HEK293 (cell line): ENCODE data around the gene ANTXR1.

Experiments used
- CTCF ChIA-PET: fragments of 350-600 bp; formaldehyde crosslinking; extraction: SDS; loops from one replicate; lab custom pipeline; 2021; ENCODE audit warnings: antibody characterized with exemption; lab: Yijun Ruan, JAX
- POLR2A ChIA-PET: fragments of 300-600 bp; formaldehyde crosslinking; extraction: SDS; loops from one replicate; lab custom pipeline; 2020; ENCODE audit warnings: antibody characterized with exemption, inconsistent platforms; lab: Yijun Ruan, JAX
- H3K27ac ChIP-seq: fragments of 200-500 bp; sonication (Bioruptor generic); 2 replicates; pipeline ENCODE4 v1.5.1; 2014; ENCODE audit warnings: low read depth, low read length, control low read depth, inconsistent platforms; ENCODE audit errors: extremely low read depth
- H3K36me3 ChIP-seq, 2 experiments: fragments of 200-500 bp in 1 of 2; sonication (Bioruptor generic) in 1 of 2; 1 replicate in 1 of 2; 2 replicates in 1 of 2; pipeline ENCODE4 v1.5.1; 2014 to 2017; ENCODE audit warnings: inconsistent platforms in 2 of 2, low read length in 2 of 2; ENCODE audit not compliant: control insufficient read depth in 2 of 2, insufficient read depth in 1 of 2
- H3K4me1 ChIP-seq: fragments of 200-500 bp; sonication (Bioruptor generic); 2 replicates; pipeline ENCODE4 v1.5.1; 2014; ENCODE audit warnings: mild to moderate bottlenecking, low read length, inconsistent platforms; ENCODE audit not compliant: control insufficient read depth, insufficient read depth
- H3K4me3 ChIP-seq: 2 replicates; pipeline ENCODE4 v1.5.1; 2011; ENCODE audit warnings: low read depth, mild to moderate bottlenecking, control low read depth, low read length, moderate library complexity
- H3K9me3 ChIP-seq: fragments of 200-500 bp; sonication (Bioruptor generic); 2 replicates; pipeline ENCODE4 v1.5.1; 2014; ENCODE audit warnings: low read depth, low read length, inconsistent platforms; ENCODE audit not compliant: control insufficient read depth, insufficient read depth
- GFI1B ChIP-seq: fragments of 450-650 bp; formaldehyde crosslinking; IDR thresholded peaks from 2 replicates; pipeline ENCODE4 v1.5.1; 2016; ENCODE audit warnings: missing biosample characterization, missing genetic modification characterization
- GLI4 ChIP-seq: fragments of 450-650 bp; formaldehyde crosslinking; IDR thresholded peaks from 2 replicates; pipeline ENCODE4 v1.5.1; 2016; ENCODE audit warnings: missing biosample characterization, missing genetic modification characterization
- PRDM10 ChIP-seq: fragments of 450-650 bp; formaldehyde crosslinking; IDR thresholded peaks from 2 replicates; pipeline ENCODE4 v1.5.1; 2016; ENCODE audit warnings: missing biosample characterization, missing genetic modification characterization
- RBAK ChIP-seq: fragments of 450-650 bp; formaldehyde crosslinking; IDR thresholded peaks from 2 replicates; pipeline ENCODE4 v1.5.1; 2016; ENCODE audit warnings: missing biosample characterization, missing genetic modification characterization
- SALL2 ChIP-seq: fragments of 450-650 bp; formaldehyde crosslinking; IDR thresholded peaks from 2 replicates; pipeline ENCODE4 v1.5.0; 2017; ENCODE audit warnings: missing biosample characterization, mild to moderate bottlenecking, missing genetic modification characterization, borderline replicate concordance
- SCRT2 ChIP-seq: fragments of 450-650 bp; formaldehyde crosslinking; IDR thresholded peaks from 2 replicates; pipeline ENCODE4 v1.5.1; 2016; ENCODE audit warnings: missing biosample characterization, missing genetic modification characterization
- SP3 ChIP-seq: fragments of 450-650 bp; formaldehyde crosslinking; IDR thresholded peaks from 2 replicates; pipeline ENCODE4 v1.5.1; 2016; ENCODE audit warnings: missing biosample characterization, missing genetic modification characterization
- TSHZ1 ChIP-seq: fragments of 450-650 bp; formaldehyde crosslinking; IDR thresholded peaks from 2 replicates; pipeline ENCODE4 v1.5.1; 2016; ENCODE audit warnings: missing biosample characterization, missing genetic modification characterization, borderline replicate concordance
- WT1 ChIP-seq: fragments of 450-650 bp; formaldehyde crosslinking; IDR thresholded peaks from 2 replicates; pipeline ENCODE4 v1.5.1; 2016; ENCODE audit warnings: missing biosample characterization, missing genetic modification characterization
- ZBTB6 ChIP-seq: fragments of 450-650 bp; formaldehyde crosslinking; IDR thresholded peaks from 2 replicates; pipeline ENCODE4 v1.5.1; 2017; ENCODE audit warnings: missing biosample characterization, missing genetic modification characterization
- ZNF169 ChIP-seq: fragments of 450-650 bp; formaldehyde crosslinking; IDR thresholded peaks from 2 replicates; pipeline ENCODE4 v1.5.1; 2016; ENCODE audit warnings: missing biosample characterization, missing genetic modification characterization
- ZNF2 ChIP-seq: fragments of 450-650 bp; formaldehyde crosslinking; IDR thresholded peaks from 2 replicates; pipeline ENCODE4 v1.5.1; 2016; ENCODE audit warnings: missing biosample characterization, missing genetic modification characterization
- ZNF302 ChIP-seq: fragments of 450-650 bp; formaldehyde crosslinking; IDR thresholded peaks from 2 replicates; pipeline ENCODE4 v1.5.1; 2016; ENCODE audit warnings: missing biosample characterization, missing genetic modification characterization, low read depth
- ZNF335 ChIP-seq: fragments of 450-650 bp; formaldehyde crosslinking; conservative IDR thresholded peaks from 2 replicates; pipeline ENCODE4 v1.5.1; 2016; ENCODE audit warnings: missing biosample characterization, missing genetic modification characterization
- ZNF529 ChIP-seq: fragments of 450-650 bp; formaldehyde crosslinking; IDR thresholded peaks from 2 replicates; pipeline ENCODE4 v1.5.1; 2017; ENCODE audit warnings: missing genetic modification characterization, missing biosample characterization; ENCODE audit not compliant: insufficient replicate concordance
- ZNF555 ChIP-seq: fragments of 450-650 bp; formaldehyde crosslinking; conservative IDR thresholded peaks from 2 replicates; pipeline ENCODE4 v1.5.1; 2017; ENCODE audit warnings: missing biosample characterization, mild to moderate bottlenecking, missing genetic modification characterization, inconsistent platforms
- ZNF580 ChIP-seq: fragments of 450-650 bp; formaldehyde crosslinking; IDR thresholded peaks from 2 replicates; pipeline ENCODE4 v1.5.1; 2016; ENCODE audit warnings: missing biosample characterization, missing genetic modification characterization
- ZNF621 ChIP-seq: fragments of 450-650 bp; formaldehyde crosslinking; IDR thresholded peaks from 2 replicates; pipeline ENCODE4 v1.5.1; 2017; ENCODE audit warnings: missing biosample characterization, missing genetic modification characterization
- ZNF660 ChIP-seq: fragments of 450-650 bp; IDR thresholded peaks from 2 replicates; pipeline ENCODE4 v1.5.1; 2018; ENCODE audit warnings: missing biosample characterization, mild to moderate bottlenecking, missing genetic modification characterization

Gene ANTXR1

GRCh38 chr2:69041214-69041613 is 28.2 kb downstream of the ANTXR1 start (continued):
- TF ChIP-seq ZBTB6, result no peak
- TF ChIP-seq, all 188 proteins: peak for 0

- Histone ChIP-seq H3K36me3 (peaks cover 6 to 41% of the 10 kb centered on the region in 2 experiments; a peak in 1 of 3 replicates), H3K4me1 (peaks cover 7% of the 10 kb centered on the region; the same call in 1 of the 2 replicates), H3K27ac (no peak overlapping the region), H3K4me3 (no peak overlapping the region), H3K9me3 (no peaks in the 10 kb centered on the region)
- ChIA-PET POLR2A (no interaction called here), CTCF (no interaction called here)
- TF ChIP-seq ZNF169 (tag by site-specific recombination), result no peak
- TF ChIP-seq ZNF529 (tag by site-specific recombination), result no peak
- TF ChIP-seq ZNF302 (tag by site-specific recombination), result no peak
- TF ChIP-seq SP3, result no peak
- no peak for TF ChIP-seq GFI1B
- no peak for TF ChIP-seq RBAK (tag by site-specific recombination)
- no peak for TF ChIP-seq ZNF2 (tag by site-specific recombination)
- TF ChIP-seq ZNF621 (tag by site-specific recombination), result no peak
- no peak for TF ChIP-seq ZNF555 (tag by site-specific recombination)
- TF ChIP-seq ZNF660 (tag by site-specific recombination), result no peak
- TF ChIP-seq ZNF580, result no peak
- TF ChIP-seq ZNF335 (tag by site-specific recombination), result no peak
- no peak for TF ChIP-seq PRDM10 (tag by site-specific recombination)
- TF ChIP-seq WT1 (tag by site-specific recombination), result no peak
- TF ChIP-seq TSHZ1 (tag by site-specific recombination), result no peak
- TF ChIP-seq SCRT2 (tag by site-specific recombination), result no peak
- TF ChIP-seq GLI4 (tag by site-specific recombination), result no peak
- no peak for TF ChIP-seq SALL2 (tag by site-specific recombination)
These were observed 30.9 kb downstream of the ANTXR1 start for GRCh38 chr2:69043736-69044400.
